Fibroblast of lung (primary cell): ENCODE results near the gene SERPINH1. TPM values are rescaled to one million over a fixed set of nuclear protein-coding genes. Genes with fewer than 3 reads are reported as not detected.

Experiments used
- DNase-seq, 2 donors: peaks; one replicate each; pipeline versions ENCODE4 v3.0.0 to v3.0.0-alpha.2; 2010; ENCODE audit warnings: low read depth in 2 of 2
- H2AFZ ChIP-seq: 2 replicates; pipeline ENCODE4 v1.5.1; 2012; ENCODE audit warnings: low read length, control low read depth, inconsistent platforms
- H3K27ac ChIP-seq: 2 replicates; pipeline ENCODE4 v1.5.1; 2011; ENCODE audit warnings: low read length, control low read depth; ENCODE audit not compliant: insufficient read depth
- H3K27me3 ChIP-seq: 2 replicates; pipeline ENCODE4 v1.5.1; 2011; ENCODE audit warnings: mild to moderate bottlenecking, low read length; ENCODE audit not compliant: control insufficient read depth, insufficient read depth
- H3K36me3 ChIP-seq: 2 replicates; pipeline ENCODE4 v1.5.1; 2011; ENCODE audit warnings: low read length; ENCODE audit not compliant: control insufficient read depth, insufficient read depth
- H3K4me1 ChIP-seq: 2 replicates; pipeline ENCODE4 v1.5.1; 2011; ENCODE audit warnings: low read length; ENCODE audit not compliant: control insufficient read depth, insufficient read depth; ENCODE audit errors: extremely low read depth
- H3K4me2 ChIP-seq: 2 replicates; pipeline ENCODE4 v1.5.1; 2011; ENCODE audit warnings: low read length, control low read depth; ENCODE audit not compliant: insufficient read depth; ENCODE audit errors: extremely low read depth
- H3K4me3 ChIP-seq, 4 experiments: fragments of 200-600 bp in 1 of 4; sonication (generic) in 1 of 4; replicated peaks in 1 of 4; 2 replicates each; pipeline ENCODE4 v1.5.1; 2011 to 2016; ENCODE audit warnings: low read length in 4 of 4, low read depth in 3 of 4, mild to moderate bottlenecking in 3 of 4, control low read depth in 2 of 4, inconsistent platforms in 1 of 4, mixed read lengths in 1 of 4; ENCODE audit not compliant: insufficient read depth in 1 of 4; ENCODE audit errors: control extremely low read depth in 1 of 4
- H3K79me2 ChIP-seq: 2 replicates; pipeline ENCODE4 v1.5.1; 2012; ENCODE audit warnings: mild to moderate bottlenecking, low read length, inconsistent platforms; ENCODE audit not compliant: control insufficient read depth, insufficient read depth
- H3K9ac ChIP-seq: 2 replicates; pipeline ENCODE4 v1.5.1; 2011; ENCODE audit warnings: mild to moderate bottlenecking, low read length, control low read depth; ENCODE audit not compliant: insufficient read depth
- H3K9me3 ChIP-seq: 2 replicates; pipeline ENCODE4 v1.5.1; 2012; ENCODE audit warnings: low read depth, low read length; ENCODE audit not compliant: control insufficient read depth, insufficient read depth
- H4K20me1 ChIP-seq: 2 replicates; pipeline ENCODE4 v1.5.1; 2011; ENCODE audit warnings: low read length; ENCODE audit not compliant: control insufficient read depth, insufficient read depth; ENCODE audit errors: extremely low read depth
- EZH2 ChIP-seq: IDR thresholded peaks from 2 replicates; pipeline ENCODE4 v1.5.1; 2012; ENCODE audit warnings: low read length, control low read depth, mild to moderate bottlenecking; ENCODE audit errors: missing control alignments
- polyA plus RNA-seq, 2 donors: library from polyadenylated mRNA; depleted of rRNA in 1 of 2; stranded (reverse) in 1 of 2; unstranded in 1 of 2; fragments of >200 nt; gene quantifications; 2 replicates each; pipeline ENCODE4 v1.2.1, GENCODE V29; 2011 to 2012; ENCODE audit warnings: missing spikeins in 1 of 2
- total RNA-seq: library from RNA; depleted of rRNA; stranded (reverse); fragments of >200 nt; gene quantifications from 2 replicates; pipeline ENCODE4 v1.2.1, GENCODE V29; 2014
- TF ChIP-seq, protein P1 (sequence below), 2 donors: IDR thresholded peaks in 1 of 2; conservative IDR thresholded peaks in 1 of 2; 1 replicate in 1 of 2; 2 replicates in 1 of 2; pipeline ENCODE4 v1.5.1; 2011 to 2012; ENCODE audit warnings: low read length in 2 of 2, control low read depth in 1 of 2, inconsistent platforms in 1 of 2, low read depth in 1 of 2, mild to moderate bottlenecking in 1 of 2

The SERPINH1 gene
- total and polyA plus RNA-seq, 2 donors (not counting 1 experiment from before 2014, with no cell fraction given) = 491 to 750 TPM

DNA sequence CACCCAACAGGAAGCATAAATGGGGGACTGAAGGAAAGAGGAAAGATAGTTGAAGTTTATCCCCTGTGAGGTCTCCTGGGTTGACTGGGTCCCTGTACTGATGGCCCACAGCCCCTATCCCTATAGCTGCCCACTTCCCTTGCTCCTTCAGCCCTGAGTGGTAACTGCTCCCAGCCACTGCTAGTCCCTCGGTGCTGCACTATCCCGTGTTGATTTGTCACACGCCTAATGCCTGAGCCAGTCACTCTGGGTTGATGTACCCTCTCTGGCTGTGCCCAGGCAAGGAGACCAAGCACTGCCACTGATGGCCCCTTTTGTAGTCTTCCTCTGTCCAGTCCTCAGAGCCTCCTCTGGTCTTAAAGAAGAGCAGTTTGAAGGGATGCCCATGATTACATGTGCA is 45.9 kb upstream of the SERPINH1 start:
- TF ChIP-seq, protein P1, sequence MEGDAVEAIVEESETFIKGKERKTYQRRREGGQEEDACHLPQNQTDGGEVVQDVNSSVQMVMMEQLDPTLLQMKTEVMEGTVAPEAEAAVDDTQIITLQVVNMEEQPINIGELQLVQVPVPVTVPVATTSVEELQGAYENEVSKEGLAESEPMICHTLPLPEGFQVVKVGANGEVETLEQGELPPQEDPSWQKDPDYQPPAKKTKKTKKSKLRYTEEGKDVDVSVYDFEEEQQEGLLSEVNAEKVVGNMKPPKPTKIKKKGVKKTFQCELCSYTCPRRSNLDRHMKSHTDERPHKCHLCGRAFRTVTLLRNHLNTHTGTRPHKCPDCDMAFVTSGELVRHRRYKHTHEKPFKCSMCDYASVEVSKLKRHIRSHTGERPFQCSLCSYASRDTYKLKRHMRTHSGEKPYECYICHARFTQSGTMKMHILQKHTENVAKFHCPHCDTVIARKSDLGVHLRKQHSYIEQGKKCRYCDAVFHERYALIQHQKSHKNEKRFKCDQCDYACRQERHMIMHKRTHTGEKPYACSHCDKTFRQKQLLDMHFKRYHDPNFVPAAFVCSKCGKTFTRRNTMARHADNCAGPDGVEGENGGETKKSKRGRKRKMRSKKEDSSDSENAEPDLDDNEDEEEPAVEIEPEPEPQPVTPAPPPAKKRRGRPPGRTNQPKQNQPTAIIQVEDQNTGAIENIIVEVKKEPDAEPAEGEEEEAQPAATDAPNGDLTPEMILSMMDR (conservative IDR thresholded peaks at IDR 0.05 in 1 of 2, IDR thresholded peaks at IDR 0.05 in 1 of 2; ENCODE audit: low read depth in 1 of 2, low read length in 2 of 2) = no peak
- no peak for TF ChIP-seq EZH2
- Histone ChIP-seq H3K9me3 (no peaks in the 10 kb centered on the region), H3K79me2 (no peaks in the 10 kb centered on the region), H3K36me3 (no peaks in the 10 kb centered on the region), H3K4me1 (no peaks in the 10 kb centered on the region), H3K27ac (no peak overlapping the region), H3K4me2 (no peak overlapping the region), H3K9ac (no peak overlapping the region), H4K20me1 (no peaks in the 10 kb centered on the region), H3K4me3 (no peak overlapping the region), H3K27me3 (peaks cover 6% of the 10 kb centered on the region), H2AFZ (no peak overlapping the region)
- DNase-seq = no peak

DNA sequence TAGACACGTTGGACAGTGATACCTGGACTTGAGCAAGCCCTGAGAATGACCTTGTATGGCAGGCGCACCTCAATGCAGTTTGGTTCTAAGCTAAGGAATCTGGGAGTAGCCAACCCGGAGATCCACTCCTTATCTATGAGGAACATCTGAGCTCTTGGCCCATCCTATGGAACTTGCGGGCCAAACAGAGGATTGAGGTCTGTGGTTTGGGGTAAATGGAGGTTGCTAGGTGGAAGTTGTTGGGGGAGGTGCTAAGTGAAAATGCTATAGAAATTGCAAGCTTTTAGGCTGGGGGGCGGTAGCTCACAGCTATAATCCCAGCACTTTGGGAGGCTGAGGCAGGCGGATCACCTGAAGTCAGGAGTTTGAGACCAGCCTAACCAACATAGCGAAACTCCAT is 45.2 kb upstream of the SERPINH1 start:
- no peak for DNase-seq

DNA sequence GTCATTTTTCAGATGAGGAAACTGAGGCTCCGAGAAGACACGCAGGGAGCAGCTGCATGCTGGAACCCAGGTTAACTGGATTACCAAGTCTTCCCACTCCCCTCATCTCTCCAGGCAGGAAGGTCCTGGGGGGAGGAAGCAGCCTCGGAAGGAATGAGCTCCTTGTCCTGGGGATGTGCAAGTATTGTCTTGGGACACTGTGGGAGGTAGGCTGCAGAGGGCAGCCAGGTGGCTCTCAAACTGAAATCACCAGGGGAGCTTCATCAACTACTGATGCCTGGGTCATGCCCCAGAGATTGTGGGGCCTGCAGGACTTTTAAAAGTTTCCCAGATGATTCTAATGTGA is 43.9 kb upstream of the SERPINH1 start:
- no peak overlapping the region for H3K4me3 ChIP-seq
- TF ChIP-seq, protein P1 (conservative IDR thresholded peaks at IDR 0.05 in 1 of 2, IDR thresholded peaks at IDR 0.05 in 1 of 2; ENCODE audit: low read depth in 1 of 2, low read length in 2 of 2) = no peak
- no peak for TF ChIP-seq EZH2
- DNase-seq = no peak

More for the DNA sequence above, 45.2 kb upstream of the SERPINH1 start:
- H3K9ac ChIP-seq = no peak overlapping the region
- H3K36me3 ChIP-seq = no peaks in the 10 kb centered on the region
- no peaks in the 10 kb centered on the region for H4K20me1 ChIP-seq
- H3K4me1 ChIP-seq = no peaks in the 10 kb centered on the region
- no peak overlapping the region for H3K4me3 ChIP-seq
- H3K4me2 ChIP-seq = no peak overlapping the region
- H3K9me3 ChIP-seq = no peaks in the 10 kb centered on the region
- peaks cover 2% of the 10 kb centered on the region for H3K27me3 ChIP-seq
- no peak for TF ChIP-seq EZH2
- TF ChIP-seq, protein P1 (conservative IDR thresholded peaks at IDR 0.05 in 1 of 2, IDR thresholded peaks at IDR 0.05 in 1 of 2; ENCODE audit: low read depth in 1 of 2, low read length in 2 of 2) = no peak
- no peak overlapping the region for H3K27ac ChIP-seq
- H2AFZ ChIP-seq = no peak overlapping the region
- H3K79me2 ChIP-seq = no peaks in the 10 kb centered on the region

More for the DNA sequence above, 43.9 kb upstream of the SERPINH1 start:
- Histone ChIP-seq H4K20me1 (no peaks in the 10 kb centered on the region), H3K27me3 (peaks cover 2% of the 10 kb centered on the region), H3K9me3 (no peaks in the 10 kb centered on the region), H3K4me2 (no peak overlapping the region), H3K79me2 (no peaks in the 10 kb centered on the region), H3K4me1 (no peaks in the 10 kb centered on the region), H3K9ac (no peak overlapping the region), H3K27ac (no peak overlapping the region), H2AFZ (no peak overlapping the region), H3K36me3 (no peaks in the 10 kb centered on the region)
